GM15510 (cell line): ENCODE data around the gene MBNL2.

Source experiments
- POLR2A ChIP-seq: IDR thresholded peaks from 3 replicates; pipeline ENCODE4 v1.6.1; 2011; ENCODE audit warnings: borderline replicate concordance; ENCODE audit not compliant: insufficient read length; ENCODE audit errors: extremely low read depth

Gene MBNL2

DNA sequence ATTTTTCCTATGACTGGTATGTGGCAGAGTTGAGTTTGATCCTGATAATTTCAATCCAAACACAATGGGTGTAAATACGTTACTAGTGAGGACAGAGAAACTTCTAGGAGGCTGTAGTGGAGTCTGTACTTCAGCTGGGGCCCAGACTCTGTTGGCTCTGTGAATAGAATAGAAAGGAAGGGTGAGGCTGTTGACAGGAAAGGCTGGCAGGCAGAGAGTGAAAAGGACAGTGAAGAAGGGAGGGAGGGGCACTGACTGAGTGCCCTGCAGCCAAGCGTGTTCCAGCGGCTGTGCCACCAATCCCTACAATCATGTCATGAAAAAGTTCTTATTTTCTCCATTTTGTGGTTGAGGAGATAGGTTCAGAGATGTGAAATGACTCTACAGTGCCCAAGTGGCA lies 80.5 kb downstream of the MBNL2 start:
- TF ChIP-seq POLR2A = no peak

DNA sequence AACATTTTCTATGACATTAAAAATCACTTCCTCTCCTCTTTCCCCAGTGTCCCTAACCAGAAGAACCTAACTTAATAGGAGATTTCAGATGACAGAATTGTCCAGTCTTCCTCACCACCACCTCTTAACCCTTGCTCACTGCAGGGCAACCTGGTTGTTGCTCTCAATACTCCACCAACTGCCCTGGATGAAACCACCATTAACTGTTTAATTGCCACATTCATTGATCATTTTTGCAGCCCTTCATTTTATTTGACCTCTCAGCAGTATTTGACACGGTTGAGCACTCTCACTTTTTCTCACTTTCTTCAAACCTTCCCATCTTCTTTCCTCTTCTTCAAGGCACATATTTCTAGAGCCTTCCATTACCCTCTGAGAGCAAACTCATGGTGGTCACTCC lies 84.0 kb downstream of the MBNL2 start:
- no peak for TF ChIP-seq POLR2A

DNA sequence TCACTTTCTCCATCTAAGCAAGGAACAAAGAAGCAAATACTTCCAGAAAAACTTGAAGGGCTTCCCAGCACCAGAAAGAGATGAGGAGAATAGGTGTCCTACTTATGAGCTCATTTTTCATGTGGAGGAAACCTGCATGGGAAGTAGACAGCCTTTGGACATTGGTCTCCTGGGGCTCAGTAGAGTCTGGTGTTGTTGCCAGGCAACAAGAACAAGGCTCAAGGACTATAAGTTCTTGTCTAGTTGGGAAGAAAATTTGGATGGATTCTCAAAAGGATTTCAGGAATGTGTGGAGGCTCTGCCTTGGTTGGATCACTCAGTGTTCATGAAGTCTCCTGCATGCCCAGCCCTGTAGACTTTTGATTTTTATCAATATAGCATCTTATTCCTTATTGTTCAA lies 84.5 kb downstream of the MBNL2 start:
- TF ChIP-seq POLR2A = no peak

DNA sequence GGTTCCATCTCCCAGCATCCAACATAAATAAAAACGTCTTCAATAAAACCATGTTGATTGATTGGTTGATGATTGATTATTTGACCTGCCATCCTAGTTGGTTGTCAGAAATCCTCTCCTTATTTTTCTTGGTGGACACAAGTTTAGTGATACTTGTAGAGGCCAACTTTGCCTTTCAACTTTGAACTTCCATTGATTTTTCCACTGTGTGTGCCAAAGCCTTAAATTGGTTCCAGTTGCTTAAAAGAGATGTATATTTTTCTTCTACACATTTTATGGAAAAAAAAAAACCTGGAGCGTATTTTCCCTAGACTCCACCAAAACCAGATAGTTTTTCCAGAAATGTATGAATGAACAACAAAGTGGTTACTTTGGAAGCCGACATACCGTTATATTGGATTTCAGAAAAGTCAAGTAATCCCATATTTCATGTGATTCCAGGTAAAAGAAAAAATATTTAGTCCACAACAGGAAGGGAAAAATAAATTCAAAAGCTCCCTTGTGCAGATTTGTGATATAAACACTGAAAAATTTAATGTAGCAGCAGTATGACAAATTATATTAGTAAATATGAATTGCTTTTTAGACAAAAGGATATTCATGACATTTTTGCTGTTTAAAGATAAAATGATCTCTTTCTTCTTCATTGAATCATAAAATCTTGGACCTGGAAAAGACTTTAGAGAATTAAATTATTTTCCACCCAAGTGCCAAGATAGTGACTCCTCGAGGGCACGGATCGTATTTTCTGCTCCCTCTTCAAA lies 85.2 kb downstream of the MBNL2 start:
- TF ChIP-seq POLR2A = no peak

DNA sequence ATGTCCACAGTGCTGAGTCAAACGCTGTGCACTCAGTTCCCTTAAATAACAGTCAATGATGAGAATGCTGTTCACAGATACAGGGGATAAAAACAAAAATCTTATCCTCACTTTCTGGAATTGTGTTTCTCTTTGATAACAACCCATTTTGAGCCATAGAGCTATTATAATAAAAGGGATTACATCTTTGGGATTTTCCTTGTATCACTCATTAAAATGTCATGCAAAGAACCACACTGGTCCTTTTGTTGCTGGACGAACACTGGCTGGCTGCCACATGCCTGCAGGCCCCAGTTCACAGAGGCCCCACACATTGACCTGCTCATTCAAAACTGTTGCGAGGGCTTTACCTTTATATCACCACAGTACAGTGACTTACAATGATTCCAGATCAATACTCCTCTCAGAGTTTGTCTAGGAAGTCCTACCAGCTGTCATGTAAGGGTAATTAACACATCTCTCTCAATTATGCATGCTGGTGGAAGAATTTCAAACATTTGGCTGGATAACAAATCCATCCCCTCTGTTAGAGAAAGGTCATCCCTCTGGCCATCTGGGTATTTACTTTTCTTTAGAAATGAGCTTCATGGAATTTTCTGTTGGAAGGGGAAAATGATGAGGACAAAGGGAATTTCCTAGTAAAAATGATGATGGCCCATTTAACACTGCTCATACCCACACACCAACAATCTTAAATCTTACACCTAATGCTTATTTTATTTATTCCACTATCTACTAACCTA lies 85.9 kb downstream of the MBNL2 start:
- TF ChIP-seq POLR2A = no peak

DNA sequence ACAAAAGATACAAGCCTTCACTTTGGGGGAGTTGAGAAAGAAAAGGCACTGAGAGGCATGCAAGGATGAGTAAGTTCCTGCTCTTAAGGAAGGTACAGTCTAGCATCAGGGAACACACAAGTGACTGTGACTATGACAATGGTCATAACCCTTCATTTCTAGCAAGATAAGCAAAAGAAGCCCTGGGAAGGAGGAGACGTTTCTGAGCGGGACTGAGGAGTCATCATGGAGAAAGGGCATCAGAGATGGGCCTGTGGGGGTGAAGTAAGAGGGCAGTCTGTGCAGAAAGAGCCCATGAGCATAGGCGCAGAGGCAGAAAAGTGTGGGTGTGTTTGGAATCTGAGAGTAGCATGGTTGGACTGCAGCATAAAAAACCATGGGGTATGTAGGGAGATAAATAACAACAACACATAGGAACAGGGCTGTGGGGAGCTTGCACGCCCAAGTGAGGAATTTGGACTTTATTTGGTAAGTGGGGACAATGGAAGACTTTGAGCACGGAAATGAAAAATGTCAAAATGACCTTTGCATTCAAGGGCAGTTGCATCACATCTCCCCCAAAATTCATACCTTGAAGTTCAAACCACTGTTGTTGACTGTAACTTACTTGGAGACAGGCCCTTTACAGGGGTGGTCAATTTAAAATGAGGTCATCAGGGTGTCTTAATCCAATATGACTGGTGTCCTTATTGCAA lies 86.7 kb downstream of the MBNL2 start:
- no peak for TF ChIP-seq POLR2A

DNA sequence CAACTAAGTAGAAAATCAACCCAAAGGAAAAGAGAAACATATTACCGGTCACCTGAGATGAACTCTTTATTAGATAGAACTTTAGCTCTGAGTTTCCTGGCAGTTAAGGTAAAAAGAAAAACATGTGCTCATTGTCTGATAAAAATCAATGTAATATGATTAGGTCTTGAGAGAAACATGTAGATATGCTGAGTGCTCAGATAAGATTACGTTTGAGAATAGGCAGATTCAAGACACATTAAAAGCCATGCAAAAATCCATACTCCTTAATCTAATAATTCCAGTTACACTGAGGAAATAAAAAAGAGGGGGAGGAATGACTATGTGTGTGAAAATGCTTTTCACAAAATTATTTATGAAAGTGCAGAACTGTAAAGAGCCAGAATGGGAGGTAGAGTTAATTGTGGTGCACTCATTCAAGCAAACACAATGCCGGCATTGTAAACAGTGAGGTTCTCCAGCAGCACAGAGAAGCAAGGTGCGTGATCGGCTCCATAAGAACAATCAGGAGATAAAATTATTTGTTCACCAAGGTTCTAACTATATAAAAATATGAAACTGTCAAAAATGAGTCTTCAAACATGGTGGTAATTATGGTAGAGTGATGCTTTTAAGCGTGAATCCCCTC lies 88.8 kb downstream of the MBNL2 start:
- TF ChIP-seq POLR2A = no peak

DNA sequence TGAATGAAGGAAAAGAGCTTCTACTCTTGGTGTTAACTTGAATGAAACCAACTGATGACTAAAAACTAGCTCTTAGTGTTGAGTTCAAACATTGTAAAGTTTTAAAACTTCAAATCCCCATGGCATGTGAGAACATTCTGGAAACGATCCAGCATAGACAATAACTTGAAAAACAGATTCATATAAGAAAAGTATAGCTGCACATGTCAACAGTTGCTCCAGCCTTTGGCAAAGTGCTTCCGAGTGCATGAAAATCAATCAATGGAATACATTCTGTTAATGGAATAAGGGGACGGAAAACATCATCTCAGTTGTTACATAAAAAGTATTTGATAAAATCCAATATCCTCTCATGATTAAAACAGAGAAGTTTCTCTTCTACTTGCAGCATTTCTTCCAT lies 89.8 kb downstream of the MBNL2 start:
- TF ChIP-seq POLR2A = no peak

DNA sequence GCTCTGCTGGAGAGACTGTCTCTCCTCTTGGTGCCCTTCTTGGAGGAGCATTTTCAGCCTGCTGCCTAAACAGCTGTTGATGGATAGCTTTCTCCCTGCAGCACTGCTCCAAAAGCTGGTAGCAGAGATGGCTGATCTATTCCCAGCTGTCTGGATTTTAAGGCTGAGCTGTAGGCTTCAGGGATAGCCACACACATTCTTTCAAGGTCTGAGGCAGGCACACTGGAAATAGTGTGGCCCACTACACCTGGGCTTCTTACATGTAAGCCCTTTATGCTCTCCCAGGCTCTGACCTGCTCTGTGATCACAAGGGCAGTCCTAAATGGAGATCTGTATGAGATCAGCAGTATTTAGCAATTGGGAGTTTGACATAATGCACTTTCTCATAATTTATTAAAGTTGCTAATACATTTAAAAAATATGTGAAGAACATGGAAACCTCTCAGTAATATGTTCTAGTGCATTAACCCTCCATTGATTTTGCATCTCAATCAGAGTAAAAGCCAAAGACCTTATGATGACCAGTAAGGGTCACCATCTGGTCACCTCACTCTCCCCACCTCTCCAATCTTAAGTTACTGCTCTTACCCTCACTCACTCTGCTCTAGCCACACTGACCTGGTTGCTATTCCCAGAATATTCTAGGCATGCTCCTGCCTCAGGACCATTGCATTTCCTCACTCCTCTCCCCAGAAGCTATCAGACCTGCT lies 91.6 kb downstream of the MBNL2 start:
- no peak for TF ChIP-seq POLR2A

DNA sequence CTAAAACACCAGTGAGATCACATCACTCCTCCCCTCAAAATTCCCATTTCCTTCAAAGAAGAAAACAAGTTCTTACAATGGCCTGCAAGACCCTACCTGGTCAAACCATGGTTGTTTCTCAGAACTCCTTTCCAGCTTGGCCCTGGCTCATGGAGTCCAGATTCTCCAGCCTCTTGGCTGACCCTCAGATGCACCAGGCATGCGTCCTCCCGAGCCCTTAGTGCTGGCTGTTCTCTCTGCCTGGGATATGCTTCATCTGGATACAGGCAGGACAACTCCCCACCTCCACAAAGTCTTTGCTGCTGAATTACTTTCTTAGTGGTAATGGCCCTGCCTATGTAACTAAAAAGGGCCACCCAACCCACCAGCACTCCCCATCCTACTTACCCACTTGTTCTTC lies 94.3 kb downstream of the MBNL2 start:
- no peak for TF ChIP-seq POLR2A

DNA sequence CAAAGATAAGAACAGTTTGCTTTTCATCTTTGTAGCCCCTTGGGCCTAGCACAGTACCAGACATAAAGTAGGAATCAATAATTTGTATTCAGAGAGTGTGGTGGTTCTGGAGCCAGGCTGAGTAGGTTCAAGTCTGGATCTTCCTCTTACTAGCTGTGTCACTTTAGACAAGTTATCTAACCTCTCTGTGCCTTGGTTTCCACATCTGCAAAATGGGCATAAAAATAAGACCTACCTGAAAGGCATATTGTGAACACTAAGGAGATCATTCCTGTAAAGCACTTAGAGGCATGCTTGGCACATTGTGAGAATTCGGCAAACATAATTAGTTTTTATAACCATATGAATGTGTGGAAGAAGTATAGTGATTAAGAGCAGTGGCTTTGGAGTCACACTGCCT lies 95.8 kb downstream of the MBNL2 start:
- TF ChIP-seq POLR2A = no peak

DNA sequence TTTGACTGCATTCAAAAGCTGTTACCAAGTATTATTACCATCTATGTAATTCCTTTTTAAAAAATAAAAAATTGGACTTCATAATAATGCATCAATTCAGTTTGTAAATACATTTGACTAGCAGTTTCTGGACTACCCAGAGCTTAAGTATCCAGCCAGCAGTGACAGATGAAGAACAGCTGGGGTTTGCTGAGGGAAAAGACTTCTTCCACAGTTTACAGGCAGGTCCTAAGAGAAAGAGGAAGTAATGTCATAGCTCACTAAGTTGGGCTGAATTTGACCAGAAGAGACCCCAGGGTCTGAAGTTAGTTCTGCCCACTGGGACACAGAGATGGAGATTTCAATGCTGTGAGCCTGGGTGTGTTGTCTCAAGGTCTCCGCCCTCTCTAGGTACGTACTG lies 96.4 kb downstream of the MBNL2 start:
- TF ChIP-seq POLR2A = no peak

DNA sequence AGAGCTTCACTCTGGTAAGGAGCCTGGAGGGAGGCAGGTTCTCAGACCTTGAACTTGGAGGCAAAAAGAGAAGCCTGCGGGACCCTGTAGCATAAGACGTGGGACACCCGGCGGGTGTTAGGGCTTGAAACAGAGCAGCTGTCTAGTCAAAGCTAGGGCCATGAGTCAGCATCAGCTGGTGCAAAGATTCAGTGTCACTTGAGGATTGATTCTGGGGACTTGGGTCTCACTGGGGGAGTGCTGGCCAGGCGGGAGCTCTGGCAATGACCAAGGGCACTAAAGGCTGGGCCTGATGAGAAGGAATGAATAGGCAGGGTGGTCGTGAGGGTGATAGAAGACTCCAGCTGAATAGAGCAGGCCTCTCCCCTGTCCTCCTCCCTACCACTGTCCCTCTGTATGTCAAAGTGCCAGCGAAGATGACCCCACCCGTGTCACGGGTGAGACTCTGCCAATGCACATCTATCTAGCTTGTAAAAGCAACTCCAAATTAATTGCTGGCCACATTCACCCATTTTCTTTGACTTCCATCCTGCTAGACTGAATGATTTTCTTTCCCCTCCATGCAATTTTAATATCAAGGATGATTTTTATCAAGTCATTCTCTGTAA lies 97.1 kb downstream of the MBNL2 start:
- TF ChIP-seq POLR2A = no peak

DNA sequence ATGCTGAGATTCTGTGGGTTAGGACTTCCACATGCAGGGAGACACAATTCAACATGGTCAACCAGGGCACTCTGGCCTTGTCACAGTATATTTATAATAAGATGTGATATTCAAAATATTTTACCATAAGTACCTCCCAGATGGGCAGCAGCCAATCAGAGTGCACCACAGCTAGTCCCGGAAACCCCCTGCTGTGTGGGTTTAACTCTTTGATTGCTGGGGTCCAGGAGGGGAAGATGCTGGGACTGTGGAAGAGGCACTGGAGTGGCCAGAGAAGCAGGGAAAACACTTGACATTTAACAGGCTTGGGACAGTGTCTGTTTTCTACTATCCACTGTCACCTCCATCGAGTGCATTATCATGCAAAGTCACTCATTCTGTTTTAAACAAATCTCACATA lies 99.0 kb downstream of the MBNL2 start:
- no peak for TF ChIP-seq POLR2A

DNA sequence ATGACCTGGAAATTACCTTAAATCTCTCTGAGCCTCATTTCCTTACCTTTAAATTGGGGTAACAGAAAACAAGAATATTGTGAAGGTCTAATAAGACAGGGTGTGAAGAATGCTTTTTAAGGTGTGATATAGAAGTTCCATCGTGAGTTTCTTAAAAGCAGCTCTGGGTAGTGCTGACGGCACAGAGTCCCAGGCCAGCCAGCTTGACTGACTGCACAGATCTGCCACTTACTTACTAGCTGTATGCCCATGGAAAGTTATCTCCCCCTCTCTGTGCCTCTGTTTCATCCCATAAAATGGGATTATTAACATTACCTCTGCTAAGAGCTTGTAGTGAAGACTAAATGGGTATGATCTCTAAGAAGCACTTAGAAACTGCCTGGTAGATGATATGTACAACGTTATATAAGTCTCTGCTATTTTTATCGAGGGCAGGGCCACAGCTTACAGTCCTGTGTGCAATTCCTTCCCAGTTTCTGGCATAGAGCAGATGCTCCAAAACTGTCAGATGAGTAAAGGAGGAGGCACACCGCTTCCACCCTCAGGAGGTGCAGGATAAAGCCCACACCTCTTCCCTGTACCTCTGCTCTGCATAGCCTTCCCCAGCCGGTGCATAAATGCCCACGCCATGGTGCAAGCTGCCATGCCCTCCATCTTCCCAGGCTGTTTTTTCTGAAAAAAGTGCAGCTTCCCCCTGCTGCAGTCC lies 99.6 kb downstream of the MBNL2 start:
- no peak for TF ChIP-seq POLR2A
